ENCODE results near the gene WDR70.

WDR70 gene

GRCh38 chr5:37631939-37632338 lies 252.8 kb downstream of the WDR70 start:
- DNase-seq, result no peak
- Histone ChIP-seq H3K4me2 (ENCODE audit: low read length) (no peak overlapping the region), H2AK5ac (ENCODE audit: low read length) (no peak overlapping the region), H3K79me1 (ENCODE audit: low read length) (no peaks in the 10 kb centered on the region), H3K23ac (ENCODE audit: low read length) (no peak overlapping the region), H3K27me3 (ENCODE audit: insufficient read depth, low read length, poor library complexity) (no peaks in the 10 kb centered on the region), H2BK120ac (ENCODE audit: low read depth, low read length) (no peak overlapping the region), H2BK15ac (replicated peaks; ENCODE audit: low read depth) (no peak overlapping the region), H3K27ac (ENCODE audit: low read depth, low read length) (no peak overlapping the region), H3K79me2 (ENCODE audit: control insufficient read depth, insufficient read depth, low read length) (no peaks in the 10 kb centered on the region), H3K4me3 (ENCODE audit: low read length) (no peak overlapping the region), H3K18ac (ENCODE audit: low read length) (no peak overlapping the region), H3K36me3 (ENCODE audit: control insufficient read depth, insufficient read depth, low read length) (no peaks in the 10 kb centered on the region), H3K56ac (ENCODE audit: low read length) (no peak overlapping the region), H3K4me1 (ENCODE audit: control insufficient read depth, low read depth, low read length) (no peaks in the 10 kb centered on the region), H4K8ac (ENCODE audit: low read depth, low read length) (no peak overlapping the region), H4K5ac (ENCODE audit: low read length) (no peak overlapping the region), H3K4ac (ENCODE audit: low read depth, low read length) (no peak overlapping the region), H3K9ac (ENCODE audit: low read length) (no peak overlapping the region), H2BK5ac (ENCODE audit: low read length) (no peak overlapping the region)
- no CpG with 5 or more reads among the region's 3 CpGs for WGBS (ENCODE audit: extremely low coverage, insufficient coverage, low lambda C conversion rate)

GRCh38 chr5:37637165-37637845 lies 258.2 kb downstream of the WDR70 start:
- Histone ChIP-seq H3K27ac (ENCODE audit: low read depth, low read length) (no peak overlapping the region), H3K23ac (ENCODE audit: low read length) (no peak overlapping the region), H4K8ac (ENCODE audit: low read depth, low read length) (no peak overlapping the region), H3K4ac (ENCODE audit: low read depth, low read length) (no peak overlapping the region), H3K4me3 (ENCODE audit: low read length) (no peak overlapping the region), H3K9ac (ENCODE audit: low read length) (no peak overlapping the region), H4K5ac (ENCODE audit: low read length) (no peak overlapping the region), H3K79me1 (ENCODE audit: low read length) (no peaks in the 10 kb centered on the region), H2AK5ac (ENCODE audit: low read length) (no peak overlapping the region), H3K56ac (ENCODE audit: low read length) (no peak overlapping the region), H3K27me3 (ENCODE audit: insufficient read depth, low read length, poor library complexity) (no peaks in the 10 kb centered on the region), H2BK15ac (replicated peaks; ENCODE audit: low read depth) (no peak overlapping the region), H3K4me1 (ENCODE audit: control insufficient read depth, low read depth, low read length) (no peaks in the 10 kb centered on the region), H3K4me2 (ENCODE audit: low read length) (no peak overlapping the region), H2BK5ac (ENCODE audit: low read length) (no peak overlapping the region), H3K18ac (ENCODE audit: low read length) (peak overlapping the region; percentile 64), H2BK120ac (ENCODE audit: low read depth, low read length) (no peak overlapping the region), H3K36me3 (ENCODE audit: control insufficient read depth, insufficient read depth, low read length) (no peaks in the 10 kb centered on the region), H3K79me2 (ENCODE audit: control insufficient read depth, insufficient read depth, low read length) (no peaks in the 10 kb centered on the region)
- no CpG with 5 or more reads among the region's 7 CpGs for WGBS (ENCODE audit: extremely low coverage, insufficient coverage, low lambda C conversion rate)
- no peak for DNase-seq

- no peak overlapping the region for H3K4me2 ChIP-seq (ENCODE audit: low read length)
- H3K56ac ChIP-seq (ENCODE audit: low read length), result no peak overlapping the region
- no peaks in the 10 kb centered on the region for H3K27me3 ChIP-seq (ENCODE audit: insufficient read depth, low read length, poor library complexity)
- no peak overlapping the region for H3K4ac ChIP-seq (ENCODE audit: low read depth, low read length)
- H4K5ac ChIP-seq (ENCODE audit: low read length), result no peak overlapping the region
- no peaks in the 10 kb centered on the region for H3K36me3 ChIP-seq (ENCODE audit: control insufficient read depth, insufficient read depth, low read length)
- no peak overlapping the region for H3K18ac ChIP-seq (ENCODE audit: low read length)
- H2AK5ac ChIP-seq (ENCODE audit: low read length), result no peak overlapping the region
- H2BK120ac ChIP-seq (ENCODE audit: low read depth, low read length), result no peak overlapping the region
- WGBS (ENCODE audit: extremely low coverage, insufficient coverage, low lambda C conversion rate), result no CpG with 5 or more reads among the region's 1 CpG
- DNase-seq, result no peak
- H4K8ac ChIP-seq (ENCODE audit: low read depth, low read length), result no peak overlapping the region
- no peaks in the 10 kb centered on the region for H3K4me1 ChIP-seq (ENCODE audit: control insufficient read depth, low read depth, low read length)
- no peak overlapping the region for H2BK15ac ChIP-seq (replicated peaks; ENCODE audit: low read depth)
- no peak overlapping the region for H3K23ac ChIP-seq (ENCODE audit: low read length)
- H3K4me3 ChIP-seq (ENCODE audit: low read length), result no peak overlapping the region
- H3K27ac ChIP-seq (ENCODE audit: low read depth, low read length), result no peak overlapping the region
- no peaks in the 10 kb centered on the region for H3K79me2 ChIP-seq (ENCODE audit: control insufficient read depth, insufficient read depth, low read length)
- H3K79me1 ChIP-seq (ENCODE audit: low read length), result no peaks in the 10 kb centered on the region
- no peak overlapping the region for H3K9ac ChIP-seq (ENCODE audit: low read length)
- H2BK5ac ChIP-seq (ENCODE audit: low read length), result no peak overlapping the region
Measured at GRCh38 chr5:37638897-37639296, 259.8 kb downstream of the WDR70 start.

GRCh38 chr5:37640088-37640487 lies 261.0 kb downstream of the WDR70 start:
- Histone ChIP-seq H3K56ac (ENCODE audit: low read length) (no peak overlapping the region), H3K23ac (ENCODE audit: low read length) (no peak overlapping the region), H3K9ac (ENCODE audit: low read length) (no peak overlapping the region), H3K4me2 (ENCODE audit: low read length) (no peak overlapping the region), H3K36me3 (ENCODE audit: control insufficient read depth, insufficient read depth, low read length) (no peaks in the 10 kb centered on the region), H3K18ac (ENCODE audit: low read length) (no peak overlapping the region), H3K27ac (ENCODE audit: low read depth, low read length) (no peak overlapping the region), H2BK15ac (replicated peaks; ENCODE audit: low read depth) (no peak overlapping the region), H4K5ac (ENCODE audit: low read length) (no peak overlapping the region), H3K27me3 (ENCODE audit: insufficient read depth, low read length, poor library complexity) (no peaks in the 10 kb centered on the region), H3K4ac (ENCODE audit: low read depth, low read length) (no peak overlapping the region), H2BK5ac (ENCODE audit: low read length) (no peak overlapping the region), H3K79me2 (ENCODE audit: control insufficient read depth, insufficient read depth, low read length) (no peaks in the 10 kb centered on the region), H2AK5ac (ENCODE audit: low read length) (no peak overlapping the region), H3K4me1 (ENCODE audit: control insufficient read depth, low read depth, low read length) (no peaks in the 10 kb centered on the region), H3K4me3 (ENCODE audit: low read length) (no peak overlapping the region), H3K79me1 (ENCODE audit: low read length) (no peaks in the 10 kb centered on the region), H4K8ac (ENCODE audit: low read depth, low read length) (no peak overlapping the region), H2BK120ac (ENCODE audit: low read depth, low read length) (no peak overlapping the region)
- no CpG with 5 or more reads among the region's 2 CpGs for WGBS (ENCODE audit: extremely low coverage, insufficient coverage, low lambda C conversion rate)
- no peak for DNase-seq

- Histone ChIP-seq H3K27ac (ENCODE audit: low read depth, low read length) (no peak overlapping the region), H2BK5ac (ENCODE audit: low read length) (no peak overlapping the region), H3K4me3 (ENCODE audit: low read length) (no peak overlapping the region), H2BK120ac (ENCODE audit: low read depth, low read length) (no peak overlapping the region), H3K79me1 (ENCODE audit: low read length) (no peaks in the 10 kb centered on the region), H3K4me2 (ENCODE audit: low read length) (no peak overlapping the region), H3K79me2 (ENCODE audit: control insufficient read depth, insufficient read depth, low read length) (no peaks in the 10 kb centered on the region), H3K18ac (ENCODE audit: low read length) (no peak overlapping the region), H2AK5ac (ENCODE audit: low read length) (no peak overlapping the region), H4K8ac (ENCODE audit: low read depth, low read length) (no peak overlapping the region), H3K56ac (ENCODE audit: low read length) (no peak overlapping the region), H3K4ac (ENCODE audit: low read depth, low read length) (no peak overlapping the region), H4K5ac (ENCODE audit: low read length) (no peak overlapping the region), H3K23ac (ENCODE audit: low read length) (no peak overlapping the region), H3K4me1 (ENCODE audit: control insufficient read depth, low read depth, low read length) (no peaks in the 10 kb centered on the region), H2BK15ac (replicated peaks; ENCODE audit: low read depth) (no peak overlapping the region), H3K36me3 (ENCODE audit: control insufficient read depth, insufficient read depth, low read length) (no peaks in the 10 kb centered on the region), H3K9ac (ENCODE audit: low read length) (no peak overlapping the region), H3K27me3 (ENCODE audit: insufficient read depth, low read length, poor library complexity) (no peaks in the 10 kb centered on the region)
- WGBS (ENCODE audit: extremely low coverage, insufficient coverage, low lambda C conversion rate), result no CpG with 5 or more reads among the region's 1 CpG
- DNase-seq, result no peak
Measured at GRCh38 chr5:37641933-37642332, 262.8 kb downstream of the WDR70 start.

GRCh38 chr5:37645707-37646106 lies 266.6 kb downstream of the WDR70 start:
- H3K79me1 ChIP-seq (ENCODE audit: low read length), result no peaks in the 10 kb centered on the region
- H2AK5ac ChIP-seq (ENCODE audit: low read length), result no peak overlapping the region
- no peak overlapping the region for H3K9ac ChIP-seq (ENCODE audit: low read length)
- H2BK15ac ChIP-seq (replicated peaks; ENCODE audit: low read depth), result no peak overlapping the region
- H3K4me2 ChIP-seq (ENCODE audit: low read length), result no peak overlapping the region
- no peak overlapping the region for H2BK5ac ChIP-seq (ENCODE audit: low read length)
- H3K4me1 ChIP-seq (ENCODE audit: control insufficient read depth, low read depth, low read length), result no peaks in the 10 kb centered on the region
- H4K5ac ChIP-seq (ENCODE audit: low read length), result no peak overlapping the region
- no peaks in the 10 kb centered on the region for H3K36me3 ChIP-seq (ENCODE audit: control insufficient read depth, insufficient read depth, low read length)
- no CpG with 5 or more reads among the region's 1 CpG for WGBS (ENCODE audit: extremely low coverage, insufficient coverage, low lambda C conversion rate)
- H2BK120ac ChIP-seq (ENCODE audit: low read depth, low read length), result no peak overlapping the region
- no peaks in the 10 kb centered on the region for H3K27me3 ChIP-seq (ENCODE audit: insufficient read depth, low read length, poor library complexity)
- H3K4ac ChIP-seq (ENCODE audit: low read depth, low read length), result no peak overlapping the region
- no peak overlapping the region for H3K56ac ChIP-seq (ENCODE audit: low read length)
- no peak overlapping the region for H3K4me3 ChIP-seq (ENCODE audit: low read length)
- no peak for DNase-seq
- no peak overlapping the region for H3K27ac ChIP-seq (ENCODE audit: low read depth, low read length)
- no peak overlapping the region for H4K8ac ChIP-seq (ENCODE audit: low read depth, low read length)
- no peaks in the 10 kb centered on the region for H3K79me2 ChIP-seq (ENCODE audit: control insufficient read depth, insufficient read depth, low read length)
- H3K23ac ChIP-seq (ENCODE audit: low read length), result no peak overlapping the region
- H3K18ac ChIP-seq (ENCODE audit: low read length), result no peak overlapping the region
